ENCODE data around the gene POU6F2. TPM values are rescaled to one million over a fixed set of nuclear protein-coding genes. Genes with fewer than 3 reads are reported as not detected.

Gene POU6F2
- total and polyA plus RNA-seq, 9 of the 15 experiments (the other 6 are each of a cell fraction or from before 2014, with no cell fraction given) = 0.29 to 1.5 (median 0.96) TPM

DNA sequence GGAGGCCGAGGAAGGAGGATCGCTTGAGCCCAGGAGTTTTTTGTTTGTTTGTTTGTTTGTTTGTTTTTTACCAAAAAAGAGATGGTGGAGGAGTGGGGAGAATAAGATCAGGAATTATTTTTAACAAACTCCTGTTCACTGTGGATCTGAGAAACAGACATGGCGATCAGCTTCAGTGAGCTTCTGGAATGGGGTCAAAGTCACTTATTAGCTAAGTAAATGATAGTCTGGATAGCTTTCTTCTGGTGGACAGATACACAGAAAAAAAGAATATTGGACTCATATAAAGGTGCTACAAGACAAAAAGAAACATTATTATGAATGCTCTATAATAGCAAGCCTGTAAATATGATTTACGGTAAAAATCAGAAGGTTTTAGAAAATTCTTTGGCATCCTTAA, 85.1 kb downstream of the POU6F2 start:
- WGBS (ENCODE audit: insufficient coverage, low coverage, missing lambda C conversion rate) = 4% methylated on average over 4 of the region's 4 CpGs
- POLR2A ChIA-PET = no interaction called here
- H3K9me3 ChIP-seq (replicated peaks; ENCODE audit: control insufficient read depth, insufficient read depth, low read depth, low read length) = no peaks in the 10 kb centered on the region
- ATAC-seq (no peak), DNase-seq (ENCODE audit: extremely low read depth in 1 of 4, low spot score in 3 of 4) (no peak), FAIRE-seq (no peak)
- H3K36me3 ChIP-seq (ENCODE audit: control insufficient read depth, insufficient read depth, low read length) = no peaks in the 10 kb centered on the region
- intact Hi-C loops (cut with micrococcal nuclease) = no loop called here
- TF ChIP-seq, protein P1, sequence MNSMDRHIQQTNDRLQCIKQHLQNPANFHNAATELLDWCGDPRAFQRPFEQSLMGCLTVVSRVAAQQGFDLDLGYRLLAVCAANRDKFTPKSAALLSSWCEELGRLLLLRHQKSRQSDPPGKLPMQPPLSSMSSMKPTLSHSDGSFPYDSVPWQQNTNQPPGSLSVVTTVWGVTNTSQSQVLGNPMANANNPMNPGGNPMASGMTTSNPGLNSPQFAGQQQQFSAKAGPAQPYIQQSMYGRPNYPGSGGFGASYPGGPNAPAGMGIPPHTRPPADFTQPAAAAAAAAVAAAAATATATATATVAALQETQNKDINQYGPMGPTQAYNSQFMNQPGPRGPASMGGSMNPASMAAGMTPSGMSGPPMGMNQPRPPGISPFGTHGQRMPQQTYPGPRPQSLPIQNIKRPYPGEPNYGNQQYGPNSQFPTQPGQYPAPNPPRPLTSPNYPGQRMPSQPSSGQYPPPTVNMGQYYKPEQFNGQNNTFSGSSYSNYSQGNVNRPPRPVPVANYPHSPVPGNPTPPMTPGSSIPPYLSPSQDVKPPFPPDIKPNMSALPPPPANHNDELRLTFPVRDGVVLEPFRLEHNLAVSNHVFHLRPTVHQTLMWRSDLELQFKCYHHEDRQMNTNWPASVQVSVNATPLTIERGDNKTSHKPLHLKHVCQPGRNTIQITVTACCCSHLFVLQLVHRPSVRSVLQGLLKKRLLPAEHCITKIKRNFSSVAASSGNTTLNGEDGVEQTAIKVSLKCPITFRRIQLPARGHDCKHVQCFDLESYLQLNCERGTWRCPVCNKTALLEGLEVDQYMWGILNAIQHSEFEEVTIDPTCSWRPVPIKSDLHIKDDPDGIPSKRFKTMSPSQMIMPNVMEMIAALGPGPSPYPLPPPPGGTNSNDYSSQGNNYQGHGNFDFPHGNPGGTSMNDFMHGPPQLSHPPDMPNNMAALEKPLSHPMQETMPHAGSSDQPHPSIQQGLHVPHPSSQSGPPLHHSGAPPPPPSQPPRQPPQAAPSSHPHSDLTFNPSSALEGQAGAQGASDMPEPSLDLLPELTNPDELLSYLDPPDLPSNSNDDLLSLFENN (IDR thresholded peaks at IDR 0.05; ENCODE audit: low read depth in 2 of 2, low read length in 2 of 2) = no peak
- TF ChIP-seq NUFIP1 (IDR thresholded peaks at IDR 0.05; ENCODE audit: partially characterized antibody) (no peak), SNIP1 (IDR thresholded peaks at IDR 0.05; ENCODE audit: low read depth) (no peak), MEF2D (tag; conservative IDR thresholded peaks at IDR 0.05; ENCODE audit: low read depth) (no peak)
- TF ChIP-seq, protein P2, sequence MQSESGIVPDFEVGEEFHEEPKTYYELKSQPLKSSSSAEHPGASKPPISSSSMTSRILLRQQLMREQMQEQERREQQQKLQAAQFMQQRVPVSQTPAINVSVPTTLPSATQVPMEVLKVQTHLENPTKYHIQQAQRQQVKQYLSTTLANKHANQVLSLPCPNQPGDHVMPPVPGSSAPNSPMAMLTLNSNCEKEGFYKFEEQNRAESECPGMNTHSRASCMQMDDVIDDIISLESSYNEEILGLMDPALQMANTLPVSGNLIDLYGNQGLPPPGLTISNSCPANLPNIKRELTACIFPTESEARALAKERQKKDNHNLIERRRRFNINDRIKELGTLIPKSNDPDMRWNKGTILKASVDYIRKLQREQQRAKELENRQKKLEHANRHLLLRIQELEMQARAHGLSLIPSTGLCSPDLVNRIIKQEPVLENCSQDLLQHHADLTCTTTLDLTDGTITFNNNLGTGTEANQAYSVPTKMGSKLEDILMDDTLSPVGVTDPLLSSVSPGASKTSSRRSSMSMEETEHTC (IDR thresholded peaks at IDR 0.05) = no peak
- H2AFZ ChIP-seq (ENCODE audit: low read depth, low read length) = no peak overlapping the region
- H3K27me3 ChIP-seq (ENCODE audit: control insufficient read depth in 2 of 2, insufficient read depth in 2 of 2, low read length in 2 of 2) = no peaks in the 10 kb centered on the region; a peak in 1 of 5 replicates
- no peak overlapping the region for H3K27ac ChIP-seq (ENCODE audit: extremely low read depth, low read depth, low read length)
- H4K20me1 ChIP-seq (replicated peaks; ENCODE audit: control insufficient read depth, insufficient read depth, low read length) = no peaks in the 10 kb centered on the region
- no peaks in the 10 kb centered on the region; a peak in 1 of 5 replicates for H3K4me1 ChIP-seq (replicated peaks in 1 of 2; ENCODE audit: control insufficient read depth in 2 of 2, insufficient read depth in 2 of 2, low read length in 2 of 2)
- CTCF ChIA-PET (ENCODE audit: low intra/inter-chr PET ratio) = no interaction called here
- no peaks in the 10 kb centered on the region for H3K9me1 ChIP-seq (ENCODE audit: control insufficient read depth, insufficient read depth, low read length)
- in situ Hi-C loops (cut with MboI) = no loop called here
- H3K79me2 ChIP-seq (ENCODE audit: control insufficient read depth, insufficient read depth, low read length) = no peaks in the 10 kb centered on the region
- H3K4me2 ChIP-seq (ENCODE audit: insufficient read depth, low read length) = no peak overlapping the region
- H3K9ac ChIP-seq (ENCODE audit: insufficient read depth in 1 of 2, low read depth in 2 of 2, low read length in 2 of 2) = no peak overlapping the region
- BruUV-seq (replicated peaks) = no TSS peak
- H3K4me3 ChIP-seq = no peak overlapping the region
